ENCODE results near the gene CLNK. TPM values are rescaled to one million over a fixed set of nuclear protein-coding genes. Genes with fewer than 3 reads are reported as not detected.

The CLNK gene
- total RNA-seq, 2 experiments from 2014 or later = 0.05 to 0.17 TPM

DNA sequence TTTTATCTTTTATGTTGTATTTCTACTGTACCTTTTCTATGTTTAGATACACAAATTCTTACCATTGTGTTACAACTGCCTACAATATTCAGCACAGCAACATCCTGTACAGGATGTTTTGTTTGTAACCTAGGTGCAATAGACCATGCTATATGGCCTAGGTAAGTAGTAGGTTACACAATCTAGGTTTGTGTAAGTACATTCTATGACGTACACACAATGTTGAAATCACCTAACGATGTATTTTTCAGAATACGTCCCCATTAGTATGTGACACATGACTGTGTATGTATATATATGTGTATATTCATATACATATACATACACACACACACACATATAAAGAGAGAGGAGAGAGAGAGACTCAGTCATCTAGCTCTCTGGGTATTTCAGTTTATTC is 103.5 kb downstream of the CLNK start:
- no peak overlapping the region for H3K4me3 ChIP-seq (ENCODE audit: low read length)
- DNase-seq (no peak), ATAC-seq (ENCODE audit: poor library complexity) (no peak)
- H3K9me3 ChIP-seq (ENCODE audit: control insufficient read depth in 1 of 2, insufficient read depth in 1 of 2, low read length in 2 of 2) = no peaks in the 10 kb centered on the region
- no peaks in the 10 kb centered on the region for H3K36me3 ChIP-seq (ENCODE audit: insufficient read depth, low read length)
- Mint-ChIP-seq H3K9me3 (no peaks in the 10 kb centered on the region), H3K4me3 (no peak overlapping the region), H3K27ac (no peak overlapping the region), H3K27me3 (no peaks in the 10 kb centered on the region), H3K36me3 (ENCODE audit: low read depth) (no peaks in the 10 kb centered on the region), H3K4me1 (ENCODE audit: low read depth) (peaks cover 19% of the 10 kb centered on the region)
- POLR2A ChIA-PET = interaction anchor here (1.1 kb wide), 1 partner anchor 10 kb away, joined by 3 read pairs; no protein-coding TSS in a partner anchor
- CTCF ChIA-PET = no interaction called here
- no peaks in the 10 kb centered on the region for H3K27me3 ChIP-seq (ENCODE audit: control insufficient read depth in 1 of 2, insufficient read depth in 2 of 2, low read length in 2 of 2)
- H3K4me1 ChIP-seq (ENCODE audit: insufficient read depth, low read length) = peaks cover 21% of the 10 kb centered on the region
- TF ChIP-seq, protein P1, sequence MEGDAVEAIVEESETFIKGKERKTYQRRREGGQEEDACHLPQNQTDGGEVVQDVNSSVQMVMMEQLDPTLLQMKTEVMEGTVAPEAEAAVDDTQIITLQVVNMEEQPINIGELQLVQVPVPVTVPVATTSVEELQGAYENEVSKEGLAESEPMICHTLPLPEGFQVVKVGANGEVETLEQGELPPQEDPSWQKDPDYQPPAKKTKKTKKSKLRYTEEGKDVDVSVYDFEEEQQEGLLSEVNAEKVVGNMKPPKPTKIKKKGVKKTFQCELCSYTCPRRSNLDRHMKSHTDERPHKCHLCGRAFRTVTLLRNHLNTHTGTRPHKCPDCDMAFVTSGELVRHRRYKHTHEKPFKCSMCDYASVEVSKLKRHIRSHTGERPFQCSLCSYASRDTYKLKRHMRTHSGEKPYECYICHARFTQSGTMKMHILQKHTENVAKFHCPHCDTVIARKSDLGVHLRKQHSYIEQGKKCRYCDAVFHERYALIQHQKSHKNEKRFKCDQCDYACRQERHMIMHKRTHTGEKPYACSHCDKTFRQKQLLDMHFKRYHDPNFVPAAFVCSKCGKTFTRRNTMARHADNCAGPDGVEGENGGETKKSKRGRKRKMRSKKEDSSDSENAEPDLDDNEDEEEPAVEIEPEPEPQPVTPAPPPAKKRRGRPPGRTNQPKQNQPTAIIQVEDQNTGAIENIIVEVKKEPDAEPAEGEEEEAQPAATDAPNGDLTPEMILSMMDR (IDR thresholded peaks at IDR 0.05) = no peak
- no peak overlapping the region for H3K27ac ChIP-seq (ENCODE audit: low read depth in 1 of 2, low read length in 2 of 2)
- intact Hi-C loops (cut with DNase I, micrococcal nuclease) = loop anchor here in 1 of 2 experiments (10.0 kb wide), 1 partner anchor 1144 kb away; no protein-coding TSS in a partner anchor

DNA sequence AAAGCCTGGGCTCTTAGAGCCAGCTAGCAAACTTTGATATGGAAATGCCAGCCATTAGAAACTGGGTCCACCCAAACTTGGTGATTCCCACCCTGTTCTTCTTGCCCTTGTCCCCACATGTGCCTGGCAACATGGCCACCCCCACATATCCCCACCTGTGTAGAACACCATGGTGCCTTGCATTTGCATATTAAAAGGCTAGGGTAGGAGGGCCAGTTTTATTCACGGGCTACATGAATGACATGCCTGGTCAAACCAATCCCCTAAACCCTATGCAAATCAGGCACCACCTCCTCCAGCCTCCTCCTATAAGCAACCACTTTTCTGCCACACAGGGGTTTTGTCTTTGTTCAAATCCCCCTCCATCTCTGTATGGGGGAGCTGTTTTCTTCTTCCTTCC is 104.9 kb downstream of the CLNK start:
- H3K9me3 Mint-ChIP-seq = no peaks in the 10 kb centered on the region

DNA sequence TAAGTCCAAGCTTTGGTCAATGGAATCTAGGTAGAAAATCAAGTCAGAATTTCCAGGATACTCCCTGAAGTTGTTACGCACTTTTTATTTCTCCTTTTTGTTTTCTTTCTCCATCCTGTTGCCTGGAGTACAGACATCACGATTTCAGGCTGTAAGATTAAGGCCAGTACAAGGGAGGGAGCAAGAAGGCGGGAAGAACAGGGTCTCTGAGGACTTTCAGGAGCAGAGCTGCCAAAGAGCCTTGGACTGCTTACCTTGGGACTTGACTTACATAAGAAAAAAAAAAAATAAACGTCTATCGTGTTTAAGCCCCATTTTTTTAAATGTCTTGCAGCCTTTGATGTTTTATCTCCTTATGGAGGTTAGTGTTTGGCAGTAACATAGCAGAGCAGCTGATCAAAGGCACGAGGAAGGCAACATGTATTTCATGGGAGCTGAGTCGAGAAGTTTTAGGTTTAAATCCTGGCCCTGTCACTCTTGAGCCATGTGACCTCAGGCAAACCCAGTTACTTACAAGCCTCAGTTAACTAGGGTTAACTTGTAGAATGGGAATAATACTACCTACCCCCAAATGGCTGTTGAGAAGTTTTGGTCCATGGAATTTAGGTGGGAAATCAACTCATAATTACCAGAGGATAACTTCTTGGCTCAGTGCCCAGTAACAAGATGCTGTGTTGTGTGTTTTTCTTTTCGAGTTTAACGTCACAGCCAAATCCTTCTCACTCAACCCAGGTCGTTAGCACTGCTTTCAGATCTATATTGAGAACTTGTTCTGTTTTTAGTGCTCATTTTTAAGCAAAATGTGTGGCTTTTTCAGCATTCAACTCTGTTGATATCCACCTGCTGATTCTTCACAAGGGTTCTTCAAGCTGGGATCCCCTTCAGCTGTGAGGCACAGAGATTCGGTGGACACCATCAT is 106.8 kb downstream of the CLNK start:
- Histone ChIP-seq H3K27me3 (ENCODE audit: control insufficient read depth in 1 of 2, insufficient read depth in 2 of 2, low read length in 2 of 2) (no peaks in the 10 kb centered on the region), H3K9me3 (ENCODE audit: control insufficient read depth in 1 of 2, insufficient read depth in 1 of 2, low read length in 2 of 2) (no peaks in the 10 kb centered on the region), H3K4me1 (ENCODE audit: insufficient read depth, low read length) (peaks cover 13% of the 10 kb centered on the region), H3K36me3 (ENCODE audit: insufficient read depth, low read length) (no peaks in the 10 kb centered on the region), H3K4me3 (ENCODE audit: low read length) (no peak overlapping the region), H3K27ac (ENCODE audit: low read depth in 1 of 2, low read length in 2 of 2) (no peak overlapping the region)
- TF ChIP-seq, protein P1 (IDR thresholded peaks at IDR 0.05) = no peak
- Mint-ChIP-seq H3K36me3 (ENCODE audit: low read depth) (no peaks in the 10 kb centered on the region), H3K27ac (peak overlapping the region; percentile 32), H3K27me3 (no peaks in the 10 kb centered on the region), H3K4me1 (ENCODE audit: low read depth) (peaks cover 6% of the 10 kb centered on the region), H3K9me3 (no peaks in the 10 kb centered on the region), H3K4me3 (no peak overlapping the region)
- intact Hi-C loops (cut with DNase I, micrococcal nuclease) = loop anchor here in 1 of 2 experiments (5.0 kb wide), 1 partner anchor 1145 kb away; no protein-coding TSS in a partner anchor
- no peak for ATAC-seq (ENCODE audit: poor library complexity)
- ChIA-PET POLR2A (interaction anchor here (0.7 to 1.2 kb wide), 3 partner anchors 10 to 122 kb away, joined by 4 to 5 read pairs (median 5); no protein-coding TSS in a partner anchor), CTCF (no interaction called here)
- no peak for DNase-seq

More for the DNA sequence above, 104.9 kb downstream of the CLNK start:
- intact Hi-C loops (cut with DNase I, micrococcal nuclease) = loop anchor here (5.0 to 10.0 kb wide), 2 partner anchors 1143 to 1145 kb away; no protein-coding TSS in a partner anchor
- Mint-ChIP-seq H3K4me3 (no peak overlapping the region), H3K27me3 (no peaks in the 10 kb centered on the region), H3K27ac (no peak overlapping the region), H3K4me1 (ENCODE audit: low read depth) (peaks cover 16% of the 10 kb centered on the region), H3K36me3 (ENCODE audit: low read depth) (no peaks in the 10 kb centered on the region)
- ChIA-PET CTCF (no interaction called here), POLR2A (no interaction called here)
- Histone ChIP-seq H3K27me3 (ENCODE audit: control insufficient read depth in 1 of 2, insufficient read depth in 2 of 2, low read length in 2 of 2) (no peaks in the 10 kb centered on the region), H3K27ac (ENCODE audit: low read depth in 1 of 2, low read length in 2 of 2) (no peak overlapping the region), H3K36me3 (ENCODE audit: insufficient read depth, low read length) (no peaks in the 10 kb centered on the region), H3K9me3 (ENCODE audit: control insufficient read depth in 1 of 2, insufficient read depth in 1 of 2, low read length in 2 of 2) (no peaks in the 10 kb centered on the region), H3K4me1 (ENCODE audit: insufficient read depth, low read length) (peaks cover 20% of the 10 kb centered on the region), H3K4me3 (ENCODE audit: low read length) (no peak overlapping the region)
- ATAC-seq (ENCODE audit: poor library complexity) = no peak
- no peak for DNase-seq
- TF ChIP-seq, protein P1 (IDR thresholded peaks at IDR 0.05) = no peak

Data from CD4-positive, alpha-beta T cell (primary cell).